ENCODE data around the gene LRP2BP. TPM values are rescaled to one million over a fixed set of nuclear protein-coding genes. Genes with fewer than 3 reads are reported as not detected.

Gene LRP2BP
- total RNA-seq, 2 experiments from 2014 or later, result 0.60 to 1.4 TPM

- no peak overlapping the region for H3K4me2 ChIP-seq (ENCODE audit: low read length)
- intact Hi-C loops (cut with micrococcal nuclease; ENCODE audit: unreplicated experiment), result no loop called here
- DNase-seq (ENCODE audit: low spot score), result no peak
- ChIA-PET POLR2A (interaction anchor here (1.2 kb wide), 1 partner anchor 30 kb away, joined by 3 read pairs; no protein-coding TSS in a partner anchor), CTCF (ENCODE audit: unreplicated experiment) (no interaction called here)
- H3K9me2 ChIP-seq (ENCODE audit: insufficient read depth, low read length), result no peaks in the 10 kb centered on the region
- H3K79me2 ChIP-seq (ENCODE audit: insufficient read depth, low read depth, low read length), result no peaks in the 10 kb centered on the region
- no peak overlapping the region for H2AFZ ChIP-seq (ENCODE audit: low read length)
- no peaks in the 10 kb centered on the region for H3K4me1 ChIP-seq (ENCODE audit: insufficient read depth, low read length, poor library complexity, severe bottlenecking)
- H3K36me3 ChIP-seq (ENCODE audit: insufficient read depth, low read length), result peaks cover 10% of the 10 kb centered on the region; the same call in 1 of the 2 replicates
- no TSS peak for BruUV-seq (replicated peaks)
- H3K4me3 ChIP-seq (ENCODE audit: low read depth, low read length, poor library complexity, severe bottlenecking), result no peak overlapping the region
- TF ChIP-seq CTCF (conservative IDR thresholded peaks at IDR 0.05; ENCODE audit: low read length) (no peak), EZH2phosphoT487 (IDR thresholded peaks at IDR 0.05; ENCODE audit: borderline replicate concordance, low read depth, low read length) (no peak)
- no peaks in the 10 kb centered on the region for H3K9me3 ChIP-seq (ENCODE audit: low read length)
- no peaks in the 10 kb centered on the region for H4K20me1 ChIP-seq (ENCODE audit: insufficient read depth, low read length)
- no peak overlapping the region for H3K27ac ChIP-seq (ENCODE audit: low read depth, low read length, poor library complexity, severe bottlenecking)
These were observed 25.3 kb downstream of the LRP2BP start for GRCh38 chr4:185370268-185370949.

GRCh38 chr4:185369731-185370130 lies 26.0 kb downstream of the LRP2BP start:
- no peak for DNase-seq (ENCODE audit: low spot score)
- Histone ChIP-seq H4K20me1 (ENCODE audit: insufficient read depth, low read length) (no peaks in the 10 kb centered on the region), H3K4me1 (ENCODE audit: insufficient read depth, low read length, poor library complexity, severe bottlenecking) (no peaks in the 10 kb centered on the region), H3K4me2 (ENCODE audit: low read length) (no peak overlapping the region), H3K27ac (ENCODE audit: low read depth, low read length, poor library complexity, severe bottlenecking) (no peak overlapping the region), H3K79me2 (ENCODE audit: insufficient read depth, low read depth, low read length) (no peaks in the 10 kb centered on the region), H2AFZ (ENCODE audit: low read length) (no peak overlapping the region), H3K9me2 (ENCODE audit: insufficient read depth, low read length) (no peaks in the 10 kb centered on the region), H3K36me3 (ENCODE audit: insufficient read depth, low read length) (peaks cover 10% of the 10 kb centered on the region; the same call in 1 of the 2 replicates), H3K9me3 (ENCODE audit: low read length) (no peaks in the 10 kb centered on the region), H3K4me3 (ENCODE audit: low read depth, low read length, poor library complexity, severe bottlenecking) (no peak overlapping the region)
- no TSS peak for BruUV-seq (replicated peaks)
- CTCF ChIA-PET (ENCODE audit: unreplicated experiment), result no interaction called here
- intact Hi-C loops (cut with micrococcal nuclease; ENCODE audit: unreplicated experiment), result no loop called here
- TF ChIP-seq EZH2phosphoT487 (IDR thresholded peaks at IDR 0.05; ENCODE audit: borderline replicate concordance, low read depth, low read length) (no peak), CTCF (conservative IDR thresholded peaks at IDR 0.05; ENCODE audit: low read length) (no peak)
- POLR2A ChIA-PET, result no interaction called here

- POLR2A ChIA-PET, result no interaction called here
- H3K4me1 ChIP-seq (ENCODE audit: insufficient read depth, low read length, poor library complexity, severe bottlenecking), result no peaks in the 10 kb centered on the region
- no peaks in the 10 kb centered on the region for H3K9me3 ChIP-seq (ENCODE audit: low read length)
- intact Hi-C loops (cut with micrococcal nuclease; ENCODE audit: unreplicated experiment), result no loop called here
- H3K27ac ChIP-seq (ENCODE audit: low read depth, low read length, poor library complexity, severe bottlenecking), result no peak overlapping the region
- no peaks in the 10 kb centered on the region for H4K20me1 ChIP-seq (ENCODE audit: insufficient read depth, low read length)
- peaks cover 20% of the 10 kb centered on the region; the same call in 1 of the 2 replicates for H3K36me3 ChIP-seq (ENCODE audit: insufficient read depth, low read length)
- DNase-seq (ENCODE audit: low spot score), result no peak
- no peak overlapping the region for H3K4me3 ChIP-seq (ENCODE audit: low read depth, low read length, poor library complexity, severe bottlenecking)
- BruUV-seq (replicated peaks), result no TSS peak
- no peak for TF ChIP-seq EZH2phosphoT487 (IDR thresholded peaks at IDR 0.05; ENCODE audit: borderline replicate concordance, low read depth, low read length)
- no peak for TF ChIP-seq CTCF (conservative IDR thresholded peaks at IDR 0.05; ENCODE audit: low read length)
- no peaks in the 10 kb centered on the region for H3K9me2 ChIP-seq (ENCODE audit: insufficient read depth, low read length)
- no peak overlapping the region for H3K4me2 ChIP-seq (ENCODE audit: low read length)
- CTCF ChIA-PET (ENCODE audit: unreplicated experiment), result no interaction called here
- no peaks in the 10 kb centered on the region for H3K79me2 ChIP-seq (ENCODE audit: insufficient read depth, low read depth, low read length)
- no peak overlapping the region for H2AFZ ChIP-seq (ENCODE audit: low read length)
These were observed 30.8 kb downstream of the LRP2BP start for GRCh38 chr4:185364886-185365285.

All from OCI-LY7 (cell line).